ENCODE data around the gene PSTPIP1. TPM values are rescaled to one million over a fixed set of nuclear protein-coding genes. Genes with fewer than 3 reads are reported as not detected.

The PSTPIP1 gene
- total and polyA plus RNA-seq, 2 experiments from 2014 or later = 0.80 TPM; not detected in 1

GRCh38 chr15:77026501-77027110, 31.7 kb downstream of the PSTPIP1 start:
- no peak for DNase-seq

GRCh38 chr15:77027111-77027696, 32.3 kb downstream of the PSTPIP1 start:
- in situ Hi-C loops (cut with MboI) = no loop called here

More at GRCh38 chr15:77026501-77027110, 31.7 kb downstream of the PSTPIP1 start:
- no peaks in the 10 kb centered on the region for H4K20me1 ChIP-seq (ENCODE audit: insufficient read depth)
- TF ChIP-seq EZH2phosphoT487 (IDR thresholded peaks at IDR 0.05; ENCODE audit: insufficient read depth, low read depth) = no peak
- TF ChIP-seq EZH2 (IDR thresholded peaks at IDR 0.05; ENCODE audit: insufficient read depth, poor library complexity, severe bottlenecking) = no peak
- H3K9me3 ChIP-seq (ENCODE audit: low read depth) = no peaks in the 10 kb centered on the region
- H3K4me1 ChIP-seq (ENCODE audit: insufficient read depth) = peaks cover 13% of the 10 kb centered on the region
- H3K9ac ChIP-seq = no peak overlapping the region
- in situ Hi-C loops (cut with MboI) = no loop called here
- no peak overlapping the region for H2AFZ ChIP-seq
- H3K36me3 ChIP-seq (ENCODE audit: low read depth) = no peaks in the 10 kb centered on the region
- WGBS, 2 experiments (ENCODE audit: low coverage in 1 of 2, low lambda C conversion rate in 2 of 2, missing lambda C conversion rate in 2 of 2) = 78 to 80% methylated on average over 12 of the region's 12 CpGs
- H3K4me2 ChIP-seq (ENCODE audit: unreplicated experiment) = no peak overlapping the region
- no peak overlapping the region for H3K27ac ChIP-seq
- no peaks in the 10 kb centered on the region for H3K9me2 ChIP-seq (ENCODE audit: insufficient read depth)
- no peaks in the 10 kb centered on the region for H3F3A ChIP-seq (ENCODE audit: insufficient read depth)
- no peaks in the 10 kb centered on the region for H3K79me2 ChIP-seq (ENCODE audit: insufficient read depth)
- H3K27me3 ChIP-seq (replicated peaks; ENCODE audit: insufficient read depth) = no peaks in the 10 kb centered on the region
- H3K4me3 ChIP-seq = no peak overlapping the region

GRCh38 chr15:77027697-77028450, 32.9 kb downstream of the PSTPIP1 start:
- Histone ChIP-seq H3K27me3 (replicated peaks; ENCODE audit: insufficient read depth) (no peaks in the 10 kb centered on the region), H4K20me1 (ENCODE audit: insufficient read depth) (no peaks in the 10 kb centered on the region), H3K36me3 (ENCODE audit: low read depth) (no peaks in the 10 kb centered on the region), H3K4me2 (ENCODE audit: unreplicated experiment) (no peak overlapping the region), H3K9ac (no peak overlapping the region), H3K27ac (no peak overlapping the region), H2AFZ (no peak overlapping the region), H3K4me1 (ENCODE audit: insufficient read depth) (peaks cover under 1% of the 10 kb centered on the region; the same call in 1 of the 2 replicates), H3K9me2 (ENCODE audit: insufficient read depth) (no peaks in the 10 kb centered on the region), H3K9me3 (ENCODE audit: low read depth) (no peaks in the 10 kb centered on the region), H3F3A (ENCODE audit: insufficient read depth) (no peaks in the 10 kb centered on the region), H3K79me2 (ENCODE audit: insufficient read depth) (no peaks in the 10 kb centered on the region), H3K4me3 (no peak overlapping the region)
- TF ChIP-seq EZH2 (IDR thresholded peaks at IDR 0.05; ENCODE audit: insufficient read depth, poor library complexity, severe bottlenecking) (no peak), EZH2phosphoT487 (IDR thresholded peaks at IDR 0.05; ENCODE audit: insufficient read depth, low read depth) (no peak)
- WGBS, 2 experiments (ENCODE audit: low coverage in 1 of 2, low lambda C conversion rate in 2 of 2, missing lambda C conversion rate in 2 of 2) = 61 to 69% methylated on average over 28 to 42 of the region's 45 CpGs
- DNase-seq = no peak
- in situ Hi-C loops (cut with MboI) = no loop called here

More at GRCh38 chr15:77027111-77027696, 32.3 kb downstream of the PSTPIP1 start:
- Histone ChIP-seq H3K79me2 (ENCODE audit: insufficient read depth) (no peaks in the 10 kb centered on the region), H3K27me3 (replicated peaks; ENCODE audit: insufficient read depth) (no peaks in the 10 kb centered on the region), H4K20me1 (ENCODE audit: insufficient read depth) (no peaks in the 10 kb centered on the region), H3K9me2 (ENCODE audit: insufficient read depth) (no peaks in the 10 kb centered on the region), H3F3A (ENCODE audit: insufficient read depth) (no peaks in the 10 kb centered on the region), H3K4me3 (no peak overlapping the region), H2AFZ (no peak overlapping the region), H3K9me3 (ENCODE audit: low read depth) (no peaks in the 10 kb centered on the region), H3K27ac (no peak overlapping the region), H3K4me1 (ENCODE audit: insufficient read depth) (peaks cover 7% of the 10 kb centered on the region), H3K9ac (no peak overlapping the region), H3K4me2 (ENCODE audit: unreplicated experiment) (no peak overlapping the region), H3K36me3 (ENCODE audit: low read depth) (no peaks in the 10 kb centered on the region)
- WGBS, 2 experiments (ENCODE audit: low coverage in 1 of 2, low lambda C conversion rate in 2 of 2, missing lambda C conversion rate in 2 of 2) = 76 to 82% methylated on average over 12 of the region's 12 CpGs
- no peak for TF ChIP-seq EZH2 (IDR thresholded peaks at IDR 0.05; ENCODE audit: insufficient read depth, poor library complexity, severe bottlenecking)
- DNase-seq = no peak

- in situ Hi-C loops (cut with MboI) = no loop called here
- Histone ChIP-seq H3K36me3 (ENCODE audit: low read depth) (no peaks in the 10 kb centered on the region), H3K27me3 (replicated peaks; ENCODE audit: insufficient read depth) (no peaks in the 10 kb centered on the region), H3K4me2 (ENCODE audit: unreplicated experiment) (no peak overlapping the region), H3K4me3 (no peak overlapping the region), H3K79me2 (ENCODE audit: insufficient read depth) (no peaks in the 10 kb centered on the region), H4K20me1 (ENCODE audit: insufficient read depth) (no peaks in the 10 kb centered on the region), H3K27ac (no peak overlapping the region), H3K4me1 (ENCODE audit: insufficient read depth) (no peaks in the 10 kb centered on the region), H2AFZ (no peak overlapping the region), H3K9ac (no peak overlapping the region), H3K9me2 (ENCODE audit: insufficient read depth) (no peaks in the 10 kb centered on the region), H3K9me3 (ENCODE audit: low read depth) (no peaks in the 10 kb centered on the region), H3F3A (ENCODE audit: insufficient read depth) (no peaks in the 10 kb centered on the region)
- no peak for DNase-seq
- whole genome bisulfite sequencing, 2 experiments (ENCODE audit: low coverage in 1 of 2, low lambda C conversion rate in 2 of 2, missing lambda C conversion rate in 2 of 2) = 71 to 74% methylated on average over 18 to 22 of the region's 22 CpGs
- TF ChIP-seq EZH2 (IDR thresholded peaks at IDR 0.05; ENCODE audit: insufficient read depth, poor library complexity, severe bottlenecking) = no peak
- TF ChIP-seq EZH2phosphoT487 (IDR thresholded peaks at IDR 0.05; ENCODE audit: insufficient read depth, low read depth) = no peak
Measured at GRCh38 chr15:77028451-77029165, 33.7 kb downstream of the PSTPIP1 start.

All from GM23248 (cell line).